ENCODE data around the gene HOXB7. TPM values are rescaled to one million over a fixed set of nuclear protein-coding genes. Genes with fewer than 3 reads are reported as not detected.
A peak's percentile ranks its signal among the peaks of the same experiment; 100 is the strongest.

The HOXB7 gene
- total RNA-seq, 3 donors from 2014 or later, result 10.9 to 29.1 (median 22.4) TPM

- TF ChIP-seq, protein P1, sequence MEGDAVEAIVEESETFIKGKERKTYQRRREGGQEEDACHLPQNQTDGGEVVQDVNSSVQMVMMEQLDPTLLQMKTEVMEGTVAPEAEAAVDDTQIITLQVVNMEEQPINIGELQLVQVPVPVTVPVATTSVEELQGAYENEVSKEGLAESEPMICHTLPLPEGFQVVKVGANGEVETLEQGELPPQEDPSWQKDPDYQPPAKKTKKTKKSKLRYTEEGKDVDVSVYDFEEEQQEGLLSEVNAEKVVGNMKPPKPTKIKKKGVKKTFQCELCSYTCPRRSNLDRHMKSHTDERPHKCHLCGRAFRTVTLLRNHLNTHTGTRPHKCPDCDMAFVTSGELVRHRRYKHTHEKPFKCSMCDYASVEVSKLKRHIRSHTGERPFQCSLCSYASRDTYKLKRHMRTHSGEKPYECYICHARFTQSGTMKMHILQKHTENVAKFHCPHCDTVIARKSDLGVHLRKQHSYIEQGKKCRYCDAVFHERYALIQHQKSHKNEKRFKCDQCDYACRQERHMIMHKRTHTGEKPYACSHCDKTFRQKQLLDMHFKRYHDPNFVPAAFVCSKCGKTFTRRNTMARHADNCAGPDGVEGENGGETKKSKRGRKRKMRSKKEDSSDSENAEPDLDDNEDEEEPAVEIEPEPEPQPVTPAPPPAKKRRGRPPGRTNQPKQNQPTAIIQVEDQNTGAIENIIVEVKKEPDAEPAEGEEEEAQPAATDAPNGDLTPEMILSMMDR (IDR thresholded peaks at IDR 0.05), result no peak
- Histone ChIP-seq H3K4me1 (ENCODE audit: low read depth) (peaks cover 28% of the 10 kb centered on the region), H3K36me3 (ENCODE audit: low read depth) (no peaks in the 10 kb centered on the region), H3K9me3 (no peaks in the 10 kb centered on the region), H3K4me3 (peak overlapping the region; percentile 38)
- DNase-seq, result peak in 1 of 3 donors; percentile 43
- no peak for ATAC-seq
- intact Hi-C loops (cut with DNase I, micrococcal nuclease), result no loop called here
Observed at GRCh38 chr17:48609759-48610281, 997 bp downstream of the HOXB7 start.

DNA sequence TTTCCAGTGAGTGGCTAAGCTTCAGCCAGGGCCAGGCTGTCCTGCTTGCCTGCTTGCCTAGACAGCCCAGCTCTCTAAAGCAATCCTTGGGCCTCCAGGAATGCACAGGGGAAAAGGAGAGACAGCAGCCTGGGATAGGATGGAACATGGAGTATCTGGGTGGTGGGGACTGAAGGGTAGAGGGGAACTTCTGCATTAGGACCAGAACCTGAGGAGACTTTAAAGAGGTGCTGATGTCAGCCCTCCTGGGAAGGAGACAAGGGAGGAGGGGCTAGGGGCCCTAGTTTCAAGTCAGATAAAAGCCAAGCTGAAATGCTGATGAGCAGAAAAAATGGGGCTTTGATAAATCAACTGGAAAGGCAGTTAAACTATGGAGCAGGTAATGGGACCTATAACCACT is 1.8 kb downstream of the HOXB7 start:
- H3K9me3 ChIP-seq, result no peaks in the 10 kb centered on the region
- no peak overlapping the region for H3K4me3 ChIP-seq
- no peaks in the 10 kb centered on the region for H3K36me3 ChIP-seq (ENCODE audit: low read depth)
- ATAC-seq (no peak), DNase-seq (no peak)
- intact Hi-C loops (cut with DNase I, micrococcal nuclease), result no loop called here
- TF ChIP-seq, protein P1 (IDR thresholded peaks at IDR 0.05), result no peak
- peaks cover 21% of the 10 kb centered on the region for H3K4me1 ChIP-seq (ENCODE audit: low read depth)

DNA sequence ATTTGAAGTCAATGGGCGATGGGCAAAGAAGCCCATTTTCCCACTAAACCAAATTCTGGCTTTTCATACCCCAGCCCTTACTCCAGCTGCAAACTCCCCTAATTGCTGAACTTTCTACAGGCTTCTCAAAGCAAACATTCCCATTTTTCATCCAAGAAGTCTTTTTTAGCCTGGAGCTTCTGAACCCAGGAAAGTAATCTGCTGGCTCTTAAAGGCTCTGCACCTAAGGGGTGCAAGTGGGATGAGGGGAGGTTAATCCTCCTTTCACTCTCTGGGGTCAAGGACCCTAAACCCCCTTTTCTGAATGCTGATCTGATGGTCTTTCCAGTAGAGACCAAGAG is 2.4 kb downstream of the HOXB7 start:
- no peak for ATAC-seq

DNA sequence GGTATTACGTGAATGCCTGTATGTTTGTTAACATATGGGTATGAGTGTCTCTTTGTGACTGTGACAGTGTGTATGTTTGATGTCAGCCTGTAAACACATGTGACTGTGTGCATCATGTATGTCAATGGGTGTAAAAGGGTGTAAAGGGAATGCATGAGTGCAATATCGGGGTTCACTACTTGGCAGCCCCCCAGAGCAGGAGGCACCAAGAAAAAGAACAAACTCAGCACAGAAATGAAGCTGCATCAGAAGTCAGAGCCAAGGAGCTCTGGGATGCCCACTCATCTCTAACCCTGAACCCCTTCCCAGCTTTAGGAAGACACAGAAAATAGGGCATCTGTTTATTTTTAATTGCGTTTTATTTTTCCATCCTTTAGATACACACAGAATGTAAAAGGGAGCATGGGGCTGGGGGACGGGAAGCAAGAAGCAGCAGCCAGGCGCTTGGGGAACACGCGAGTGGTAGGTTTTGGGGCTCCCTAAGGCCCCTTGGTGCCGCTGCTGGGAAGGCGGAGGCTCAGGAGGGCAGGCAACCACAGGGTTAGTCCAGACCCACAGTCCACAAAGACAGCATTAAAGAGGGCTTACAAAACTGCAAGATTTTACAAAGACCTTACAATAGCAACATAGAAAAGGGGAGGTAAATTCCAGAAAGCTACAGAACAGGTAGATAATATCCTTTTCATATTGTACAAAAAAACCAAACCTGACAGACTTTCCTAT is 3.8 kb downstream of the HOXB7 start:
- H3K4me1 ChIP-seq (ENCODE audit: low read depth), result peaks cover 13% of the 10 kb centered on the region
- intact Hi-C loops (cut with DNase I, micrococcal nuclease), result no loop called here
- ATAC-seq (no peak), DNase-seq (no peak)
- no peaks in the 10 kb centered on the region for H3K36me3 ChIP-seq (ENCODE audit: low read depth)
- TF ChIP-seq, protein P1 (IDR thresholded peaks at IDR 0.05), result no peak
- H3K9me3 ChIP-seq, result no peaks in the 10 kb centered on the region
- no peak overlapping the region for H3K4me3 ChIP-seq

More for the DNA sequence above, 2.4 kb downstream of the HOXB7 start:
- intact Hi-C loops (cut with DNase I, micrococcal nuclease), result no loop called here
- Histone ChIP-seq H3K4me3 (no peak overlapping the region), H3K36me3 (ENCODE audit: low read depth) (no peaks in the 10 kb centered on the region), H3K4me1 (ENCODE audit: low read depth) (peaks cover 21% of the 10 kb centered on the region), H3K9me3 (no peaks in the 10 kb centered on the region)
- TF ChIP-seq, protein P1 (IDR thresholded peaks at IDR 0.05), result no peak
- no peak for DNase-seq

DNA sequence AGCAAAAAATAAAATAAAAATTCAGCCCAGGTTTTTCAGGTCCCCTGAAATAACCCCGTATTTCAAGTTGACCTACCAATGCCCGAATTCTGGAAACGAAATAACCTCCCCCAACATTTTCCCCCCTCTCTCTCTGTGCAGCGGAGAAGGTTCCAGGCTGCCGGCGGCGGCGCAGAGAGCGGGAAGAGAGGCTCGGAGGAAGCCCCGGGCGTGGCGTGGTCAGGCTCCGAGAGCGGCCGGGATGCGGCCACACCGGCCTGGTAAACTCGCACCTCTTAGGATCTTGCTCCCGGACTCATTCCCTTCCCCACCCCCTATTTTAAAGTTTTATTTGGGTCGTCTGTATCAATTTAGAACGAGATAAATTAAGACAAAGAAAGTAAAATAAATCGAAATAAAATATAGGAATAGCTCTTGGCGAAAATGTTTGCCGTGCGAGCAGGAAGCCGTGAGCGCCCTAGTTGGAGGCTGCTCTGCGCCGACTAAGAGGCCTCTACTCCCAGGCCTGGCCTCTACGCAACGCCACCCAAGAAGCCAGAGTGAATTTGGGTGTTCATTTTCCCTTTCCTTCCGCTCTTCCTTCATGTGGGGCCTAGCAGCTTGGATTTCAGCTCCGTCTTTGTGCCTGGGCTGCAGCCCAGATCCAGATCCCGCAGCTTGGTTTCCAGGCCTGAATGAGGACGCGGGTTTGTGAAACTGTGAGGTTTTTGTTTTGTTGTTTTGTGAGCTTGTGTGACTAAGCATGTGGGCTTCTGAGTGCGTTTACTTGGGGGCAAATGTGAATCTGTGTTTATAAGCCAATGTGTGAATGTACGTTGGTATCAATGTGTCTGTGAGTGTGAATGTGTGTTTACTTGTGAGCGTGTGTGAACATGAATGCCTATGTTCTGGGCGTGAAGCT is 4.6 kb downstream of the HOXB7 start:
- Histone ChIP-seq H3K36me3 (ENCODE audit: low read depth) (no peaks in the 10 kb centered on the region), H3K4me3 (no peak overlapping the region), H3K9me3 (no peaks in the 10 kb centered on the region), H3K4me1 (ENCODE audit: low read depth) (peaks cover 9% of the 10 kb centered on the region)
- ATAC-seq, result no peak
- DNase-seq, result no peak
- TF ChIP-seq, protein P1 (IDR thresholded peaks at IDR 0.05), result no peak
- intact Hi-C loops (cut with DNase I, micrococcal nuclease), result no loop called here
